ENCODE measurements around the gene SPECC1. TPM values are rescaled to one million over a fixed set of nuclear protein-coding genes. Genes with fewer than 3 reads are reported as not detected.

Gene SPECC1
- total RNA-seq, 1 experiment from 2014 or later, result 128 TPM

- no peaks in the 10 kb centered on the region for H3K79me2 ChIP-seq (ENCODE audit: low read depth)
- no peak overlapping the region for H3K4me3 ChIP-seq
- intact Hi-C loops (cut with micrococcal nuclease; ENCODE audit: unreplicated experiment), result loop anchor here (1.0 kb wide), 1 partner anchor 56 kb away; no protein-coding TSS in a partner anchor
- H3K27me3 ChIP-seq (ENCODE audit: insufficient read depth, low read depth), result no peaks in the 10 kb centered on the region
- peak overlapping the region; percentile 35 for H3K4me2 ChIP-seq
- POLR2A ChIA-PET (ENCODE audit: unreplicated experiment), result interaction anchor here (0.6 to 0.8 kb wide), 3 partner anchors 383 to 1921 kb away, joined by 3 to 11 read pairs (median 4); no protein-coding TSS in a partner anchor
- H3K36me3 ChIP-seq (ENCODE audit: low read depth), result no peaks in the 10 kb centered on the region
- TF ChIP-seq, protein P1, sequence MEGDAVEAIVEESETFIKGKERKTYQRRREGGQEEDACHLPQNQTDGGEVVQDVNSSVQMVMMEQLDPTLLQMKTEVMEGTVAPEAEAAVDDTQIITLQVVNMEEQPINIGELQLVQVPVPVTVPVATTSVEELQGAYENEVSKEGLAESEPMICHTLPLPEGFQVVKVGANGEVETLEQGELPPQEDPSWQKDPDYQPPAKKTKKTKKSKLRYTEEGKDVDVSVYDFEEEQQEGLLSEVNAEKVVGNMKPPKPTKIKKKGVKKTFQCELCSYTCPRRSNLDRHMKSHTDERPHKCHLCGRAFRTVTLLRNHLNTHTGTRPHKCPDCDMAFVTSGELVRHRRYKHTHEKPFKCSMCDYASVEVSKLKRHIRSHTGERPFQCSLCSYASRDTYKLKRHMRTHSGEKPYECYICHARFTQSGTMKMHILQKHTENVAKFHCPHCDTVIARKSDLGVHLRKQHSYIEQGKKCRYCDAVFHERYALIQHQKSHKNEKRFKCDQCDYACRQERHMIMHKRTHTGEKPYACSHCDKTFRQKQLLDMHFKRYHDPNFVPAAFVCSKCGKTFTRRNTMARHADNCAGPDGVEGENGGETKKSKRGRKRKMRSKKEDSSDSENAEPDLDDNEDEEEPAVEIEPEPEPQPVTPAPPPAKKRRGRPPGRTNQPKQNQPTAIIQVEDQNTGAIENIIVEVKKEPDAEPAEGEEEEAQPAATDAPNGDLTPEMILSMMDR (conservative IDR thresholded peaks at IDR 0.05), result no peak
- no peak for TF ChIP-seq EZH2 (IDR thresholded peaks at IDR 0.05; ENCODE audit: low read depth)
- BruUV-seq (replicated peaks), result no TSS peak
- DNase-seq, result peak; percentile 79 to 91
- peaks cover 49% of the 10 kb centered on the region for H3F3A ChIP-seq (ENCODE audit: insufficient read depth, low read depth)
- H2AFZ ChIP-seq, result no peak overlapping the region
- peaks cover 62% of the 10 kb centered on the region for H3K4me1 ChIP-seq (replicated peaks; ENCODE audit: insufficient read depth)
- CTCF ChIA-PET, result interaction anchor here (0.6 to 1.0 kb wide), 2 partner anchors 56 to 113 kb away, joined by 3 to 5 read pairs; no protein-coding TSS in a partner anchor
- H3K27ac ChIP-seq, result peak overlapping the region; percentile 87
- no peaks in the 10 kb centered on the region for H3K9me2 ChIP-seq (ENCODE audit: insufficient read depth)
- no peaks in the 10 kb centered on the region for H4K20me1 ChIP-seq (ENCODE audit: insufficient read depth)
- H3K9me3 ChIP-seq (ENCODE audit: insufficient read depth, low read depth), result no peaks in the 10 kb centered on the region
These were observed 57.1 kb downstream of the SPECC1 start for GRCh38 chr17:20066253-20066652.

DNA sequence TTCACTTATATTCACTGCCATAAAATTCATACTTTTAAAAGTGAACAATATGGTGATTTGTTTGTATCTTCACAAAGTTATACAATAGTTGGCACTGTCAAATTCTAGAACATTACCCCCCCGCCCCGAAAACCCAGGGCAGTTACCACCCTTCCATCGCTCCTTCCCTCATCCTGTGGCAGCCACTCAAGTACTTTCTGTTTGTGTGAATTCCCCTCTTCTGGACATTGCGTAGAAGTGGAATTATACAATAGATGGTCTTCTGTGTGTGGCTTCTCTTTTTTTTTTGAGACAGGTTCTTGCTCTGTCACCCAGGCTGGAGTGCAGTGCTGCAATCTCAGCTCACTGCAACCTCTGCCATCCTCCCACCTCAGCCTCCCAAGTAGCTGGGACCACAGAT is 58.6 kb downstream of the SPECC1 start:
- CTCF ChIA-PET, result no interaction called here
- POLR2A ChIA-PET (ENCODE audit: unreplicated experiment), result no interaction called here

DNA sequence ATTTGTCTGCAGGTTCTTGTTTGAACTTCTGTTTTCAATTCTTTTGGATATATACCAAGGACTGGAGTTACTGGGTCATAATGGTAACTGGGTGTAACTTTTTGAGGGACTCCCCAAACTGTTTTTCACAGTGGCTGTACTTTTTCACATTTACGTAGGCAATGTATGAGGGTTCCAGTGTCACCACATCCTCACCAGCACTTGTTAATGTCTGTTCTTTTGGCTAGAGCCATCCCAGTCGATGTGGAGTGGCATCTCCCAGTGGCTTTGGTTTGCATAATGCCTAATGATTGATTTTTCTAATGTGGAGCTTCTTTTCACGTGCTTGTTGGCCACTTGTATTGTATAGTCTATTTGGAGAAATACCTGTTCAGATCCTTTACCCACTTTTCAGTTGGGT is 59.3 kb downstream of the SPECC1 start:
- Histone ChIP-seq H3K36me3 (ENCODE audit: low read depth) (no peaks in the 10 kb centered on the region), H3K4me2 (no peak overlapping the region), H3K9me3 (ENCODE audit: insufficient read depth, low read depth) (no peaks in the 10 kb centered on the region), H3K27me3 (ENCODE audit: insufficient read depth, low read depth) (no peaks in the 10 kb centered on the region), H3K4me3 (no peak overlapping the region), H3K27ac (no peak overlapping the region), H2AFZ (no peak overlapping the region), H3K79me2 (ENCODE audit: low read depth) (no peaks in the 10 kb centered on the region), H3K4me1 (replicated peaks; ENCODE audit: insufficient read depth) (peaks cover 40% of the 10 kb centered on the region), H3F3A (ENCODE audit: insufficient read depth, low read depth) (peaks cover 31% of the 10 kb centered on the region), H3K9me2 (ENCODE audit: insufficient read depth) (no peaks in the 10 kb centered on the region), H4K20me1 (ENCODE audit: insufficient read depth) (no peaks in the 10 kb centered on the region)
- intact Hi-C loops (cut with micrococcal nuclease; ENCODE audit: unreplicated experiment), result no loop called here
- CTCF ChIA-PET, result interaction anchor here (0.6 kb wide), 1 partner anchor 76 kb away, joined by 3 read pairs; no protein-coding TSS in a partner anchor
- POLR2A ChIA-PET (ENCODE audit: unreplicated experiment), result no interaction called here
- DNase-seq, result no peak
- BruUV-seq (replicated peaks), result no TSS peak
- no peak for TF ChIP-seq EZH2 (IDR thresholded peaks at IDR 0.05; ENCODE audit: low read depth)
- TF ChIP-seq, protein P1 (conservative IDR thresholded peaks at IDR 0.05), result no peak

More for the DNA sequence above, 58.6 kb downstream of the SPECC1 start:
- Histone ChIP-seq H3K4me3 (no peak overlapping the region), H3K9me3 (ENCODE audit: insufficient read depth, low read depth) (no peaks in the 10 kb centered on the region), H4K20me1 (ENCODE audit: insufficient read depth) (no peaks in the 10 kb centered on the region), H3F3A (ENCODE audit: insufficient read depth, low read depth) (peaks cover 38% of the 10 kb centered on the region), H3K4me1 (replicated peaks; ENCODE audit: insufficient read depth) (peaks cover 47% of the 10 kb centered on the region), H3K4me2 (no peak overlapping the region), H3K79me2 (ENCODE audit: low read depth) (no peaks in the 10 kb centered on the region), H3K9me2 (ENCODE audit: insufficient read depth) (no peaks in the 10 kb centered on the region), H3K36me3 (ENCODE audit: low read depth) (no peaks in the 10 kb centered on the region), H3K27me3 (ENCODE audit: insufficient read depth, low read depth) (no peaks in the 10 kb centered on the region), H2AFZ (no peak overlapping the region), H3K27ac (no peak overlapping the region)
- TF ChIP-seq EZH2 (IDR thresholded peaks at IDR 0.05; ENCODE audit: low read depth), result no peak
- TF ChIP-seq, protein P1 (conservative IDR thresholded peaks at IDR 0.05), result no peak
- intact Hi-C loops (cut with micrococcal nuclease; ENCODE audit: unreplicated experiment), result no loop called here
- BruUV-seq (replicated peaks), result no TSS peak
- DNase-seq, result no peak

All from PC-9 (cell line).